ENCODE results near the gene PHLDA2.

- no peak for TF ChIP-seq REST (IDR thresholded peaks at IDR 0.05; ENCODE audit: insufficient read depth in 1 of 2, low read depth in 2 of 2, low read length in 2 of 2)
- no peak for TF ChIP-seq POLR2AphosphoS5 (IDR thresholded peaks at IDR 0.05; ENCODE audit: low read depth, low read length)
- no peak for TF ChIP-seq SIN3A (IDR thresholded peaks at IDR 0.05; ENCODE audit: borderline replicate concordance, insufficient read depth, low read length)
These were observed 9.4 kb downstream of the PHLDA2 start for GRCh38 chr11:2919837-2920236.

Measured in PFSK-1 (cell line).